GM12878 (cell line): ENCODE data around the gene PBRM1. TPM values are rescaled to one million over a fixed set of nuclear protein-coding genes. Genes with fewer than 3 reads are reported as not detected.

Experiments used
- ATF2 ChIP-seq: IDR thresholded peaks from 2 replicates; pipeline ENCODE4 v1.6.1; 2012; ENCODE audit warnings: low read length, inconsistent platforms
- BMI1 ChIP-seq: fragments of 450-650 bp; IDR thresholded peaks from 2 replicates; pipeline ENCODE4 v1.6.1; 2016; ENCODE audit warnings: mild to moderate bottlenecking, moderate library complexity, borderline replicate concordance
- CEBPZ ChIP-seq: fragments of 150-350 bp; IDR thresholded peaks from 2 replicates; pipeline ENCODE4 v1.6.1; 2016; ENCODE audit warnings: low read depth, low read length
- CHD1 ChIP-seq: IDR thresholded peaks from 2 replicates; pipeline ENCODE4 v1.6.1; 2012; ENCODE audit warnings: low read depth, low read length, improper control_type of control experiment
- EED ChIP-seq: sonication (generic); IDR thresholded peaks from 2 replicates; pipeline ENCODE4 v1.6.1; 2016; ENCODE audit warnings: antibody characterized with exemption, low read depth
- ESRRA ChIP-seq: IDR thresholded peaks from 2 replicates; pipeline ENCODE4 v1.6.1; 2012; ENCODE audit warnings: mild to moderate bottlenecking, low read length, improper control_type of control experiment
- HCFC1 ChIP-seq: fragments of 150-350 bp; IDR thresholded peaks from 2 replicates; pipeline ENCODE4 v1.6.1; 2014; ENCODE audit warnings: low read length
- HDAC2 ChIP-seq: fragments of 200-600 bp; sonication (generic); IDR thresholded peaks from 2 replicates; pipeline ENCODE4 v1.6.1; 2017
- KLF5 ChIP-seq: fragments of 450-650 bp; IDR thresholded peaks from 2 replicates; pipeline ENCODE4 v1.6.1; 2014; ENCODE audit warnings: mild to moderate bottlenecking; ENCODE audit not compliant: partially characterized antibody
- MTA3 ChIP-seq: IDR thresholded peaks from 2 replicates; pipeline ENCODE4 v1.6.1; 2012; ENCODE audit warnings: low read length, inconsistent platforms, borderline replicate concordance
- NFIC ChIP-seq: IDR thresholded peaks from 2 replicates; pipeline ENCODE4 v1.6.1; 2012; ENCODE audit warnings: low read depth, mild to moderate bottlenecking, inconsistent platforms, low read length, moderate library complexity
- RAD51 ChIP-seq: fragments of 450-650 bp; IDR thresholded peaks from 2 replicates; pipeline ENCODE4 v1.6.1; 2016; ENCODE audit warnings: moderate library complexity, mild to moderate bottlenecking, inconsistent platforms
- SKIL ChIP-seq: fragments of 450-650 bp; IDR thresholded peaks from 2 replicates; pipeline ENCODE4 v1.6.1; 2017; ENCODE audit warnings: mild to moderate bottlenecking, low read depth, inconsistent platforms; ENCODE audit not compliant: poor library complexity, severe bottlenecking
- SMAD1 ChIP-seq: fragments of 450-650 bp; IDR thresholded peaks from 2 replicates; pipeline ENCODE4 v1.6.1; 2018; ENCODE audit warnings: mild to moderate bottlenecking, low read depth; ENCODE audit not compliant: partially characterized antibody
- SMARCA5 ChIP-seq: fragments of 450-650 bp; IDR thresholded peaks from 2 replicates; pipeline ENCODE4 v1.6.1; 2017; ENCODE audit warnings: mild to moderate bottlenecking
- SPI1 ChIP-seq: IDR thresholded peaks from 2 replicates; pipeline ENCODE4 v1.6.1; 2011; ENCODE audit warnings: low read depth, mild to moderate bottlenecking, low read length, moderate library complexity, borderline replicate concordance; ENCODE audit not compliant: insufficient read depth
- SRF ChIP-seq, 2 experiments: IDR thresholded peaks; 2 replicates each; pipeline ENCODE4 v1.6.1; 2011; ENCODE audit warnings: low read depth in 2 of 2, low read length in 2 of 2, mild to moderate bottlenecking in 1 of 2, moderate library complexity in 1 of 2
- TBL1XR1 ChIP-seq: IDR thresholded peaks from 2 replicates; pipeline ENCODE4 v1.6.1; 2012; ENCODE audit warnings: low read depth, low read length, improper control_type of control experiment
- TCF7 ChIP-seq: IDR thresholded peaks from 2 replicates; pipeline ENCODE4 v1.6.1; 2014; ENCODE audit warnings: antibody characterized with exemption, borderline replicate concordance
- ZBTB40 ChIP-seq: fragments of 450-650 bp; IDR thresholded peaks from 2 replicates; pipeline ENCODE4 v1.6.1; 2016; ENCODE audit warnings: mild to moderate bottlenecking, moderate library complexity, borderline replicate concordance
- ZNF384 ChIP-seq: IDR thresholded peaks from 2 replicates; pipeline ENCODE4 v1.6.1; 2012; ENCODE audit warnings: low read depth, mild to moderate bottlenecking, low read length, improper control_type of control experiment, borderline replicate concordance
- ZZZ3 ChIP-seq: IDR thresholded peaks from 2 replicates; pipeline ENCODE4 v1.6.1; 2011; ENCODE audit warnings: low read depth; ENCODE audit not compliant: control insufficient read depth, insufficient read length
- polyA plus RNA-seq, 11 experiments: library from polyadenylated mRNA; depleted of rRNA in 4 of 11; unstranded in 6 of 11; stranded (reverse) in 5 of 11; fragments of >200 nt; fragmentation: Nextera tagmentation in 4 of 11; fragmentation: Illumina TruSeq in 1 of 11; extraction: Ambion mirVana in 4 of 11; extraction: Trizol in 1 of 11; gene quantifications; 1 replicate in 1 of 11; 2 replicates in 10 of 11; pipeline versions ENCODE4 v1.2.1 to v1.2.3, GENCODE V29; 2011 to 2016; ENCODE audit warnings: inconsistent platforms in 2 of 11, missing spikeins in 2 of 11, low read depth in 1 of 11
- total RNA-seq, 4 experiments: library from RNA; depleted of rRNA in 3 of 4; stranded (reverse); fragments of >200 nt in 3 of 4; fragmentation: Illumina TruSeq in 1 of 4; extraction: Trizol in 1 of 4; gene quantifications; 2 replicates each; pipeline versions ENCODE4 v1.2.1 to v1.2.3, GENCODE V29; 2013 to 2021

The PBRM1 gene
- total and polyA plus RNA-seq, 10 of the 15 experiments (the other 5 are each of a cell fraction or from before 2014, with no cell fraction given) = 8.9 to 88.9 (median 39.3) TPM

GRCh38 chr3:52682016-52682415 lies 3.7 kb downstream of the PBRM1 start (continued):
- TF ChIP-seq ZBTB40 (no peak), ZNF384 (no peak), MTA3 (no peak), SMAD1 (no peak), RAD51 (peak; percentile 56), HCFC1 (no peak), NFIC (peak; percentile 40; the same call in 1 of the 2 replicates), SKIL (peak; percentile 47), HDAC2 (no peak), TBL1XR1 (no peak), CEBPZ (no peak), EED (peak; percentile 73), ESRRA (no peak), TCF7 (no peak), ATF2 (no peak), KLF5 (no peak), ZZZ3 (no peak), SPI1 (no peak), SRF (IDR thresholded peaks at IDR 0.05; ENCODE audit: low read depth in 2 of 2, low read length in 2 of 2) (no peak), BMI1 (no peak), CHD1 (no peak), SMARCA5 (no peak)
